ENCODE data around the gene EIF4EBP2. TPM values are rescaled to one million over a fixed set of nuclear protein-coding genes. Genes with fewer than 3 reads are reported as not detected.

EIF4EBP2 gene
- total and polyA plus RNA-seq, 4 donors, result 25.7 to 70.0 (median 33.0) TPM

GRCh38 chr10:70459774-70460490, 56.0 kb downstream of the EIF4EBP2 start:
- TF ChIP-seq HNF4G (IDR thresholded peaks at IDR 0.05), result no peak
- TF ChIP-seq EGR1 (IDR thresholded peaks at IDR 0.05; ENCODE audit: low read depth in 2 of 2), result no peak
- TF ChIP-seq FOXA1 (IDR thresholded peaks at IDR 0.05), result no peak
- no peak for TF ChIP-seq GABPA (IDR thresholded peaks at IDR 0.05 in 1 of 2, conservative IDR thresholded peaks at IDR 0.05 in 1 of 2)
- no peak for TF ChIP-seq SP1 (IDR thresholded peaks at IDR 0.05)
- no peak for TF ChIP-seq RXRA (IDR thresholded peaks at IDR 0.05)
- TF ChIP-seq TAF1 (conservative IDR thresholded peaks at IDR 0.05), result no peak
- no peak for TF ChIP-seq RAD21 (IDR thresholded peaks at IDR 0.05)
- no peak for TF ChIP-seq FOXA2 (IDR thresholded peaks at IDR 0.05)
- no peak for TF ChIP-seq HNF4A (conservative IDR thresholded peaks at IDR 0.05)
- TF ChIP-seq ATF3 (IDR thresholded peaks at IDR 0.05), result no peak
- no peak for TF ChIP-seq MAX (IDR thresholded peaks at IDR 0.05)
- Histone ChIP-seq H3K9ac (ENCODE audit: low read depth in 1 of 2, low read length in 2 of 2) (no peak overlapping the region), H3K9me3 (ENCODE audit: control insufficient read depth in 4 of 4, low read length in 3 of 4) (no peaks in the 10 kb centered on the region), H3K4me1 (ENCODE audit: control insufficient read depth in 4 of 4, insufficient read depth in 4 of 4, low read length in 3 of 4) (peaks cover 5 to 8% (median 7%) of the 10 kb centered on the region in 4 donors), H3K4me3 (ENCODE audit: low read depth in 1 of 3, low read length in 3 of 3) (no peak overlapping the region), H3K27ac (ENCODE audit: low read depth in 1 of 2, low read length in 2 of 2) (no peak overlapping the region), H3K27me3 (ENCODE audit: control insufficient read depth in 4 of 4, insufficient read depth in 4 of 4, low read length in 3 of 4) (peaks cover 0 to 5% (median under 1%) of the 10 kb centered on the region in 4 donors), H3K36me3 (ENCODE audit: control insufficient read depth in 4 of 4, insufficient read depth in 3 of 4, low read depth in 1 of 4, low read length in 3 of 4) (no peaks in the 10 kb centered on the region)
- 77% methylated on average over 29 of the region's 29 CpGs for WGBS
- no peak for DNase-seq (ENCODE audit: low spot score)

- H3K27ac ChIP-seq (ENCODE audit: low read depth in 1 of 2, low read length in 2 of 2), result no peak overlapping the region
- no peaks in the 10 kb centered on the region for H3K9me3 ChIP-seq (ENCODE audit: control insufficient read depth in 4 of 4, low read length in 3 of 4)
- peak; percentile 78 for TF ChIP-seq CTCF (IDR thresholded peaks at IDR 0.05; ENCODE audit: low read depth, low read length, missing input control)
- TF ChIP-seq HNF4G (IDR thresholded peaks at IDR 0.05), result no peak
- peak; percentile 84 to 92 for TF ChIP-seq RAD21 (IDR thresholded peaks at IDR 0.05)
- H3K4me1 ChIP-seq (ENCODE audit: control insufficient read depth in 4 of 4, insufficient read depth in 4 of 4, low read length in 3 of 4), result peaks cover 5 to 8% (median 7%) of the 10 kb centered on the region in 4 donors
- no peak overlapping the region for H3K4me3 ChIP-seq (ENCODE audit: low read depth in 1 of 3, low read length in 3 of 3)
- no peaks in the 10 kb centered on the region for H3K36me3 ChIP-seq (ENCODE audit: control insufficient read depth in 4 of 4, insufficient read depth in 3 of 4, low read depth in 1 of 4, low read length in 3 of 4)
- H3K27me3 ChIP-seq (ENCODE audit: control insufficient read depth in 4 of 4, insufficient read depth in 4 of 4, low read length in 3 of 4), result peaks cover 0 to 4% (median under 1%) of the 10 kb centered on the region in 4 donors
- H3K9ac ChIP-seq (ENCODE audit: low read depth in 1 of 2, low read length in 2 of 2), result no peak overlapping the region
- no peak for DNase-seq (ENCODE audit: low spot score)
- 47% methylated on average over 13 of the region's 13 CpGs for WGBS
These were observed 57.7 kb downstream of the EIF4EBP2 start for GRCh38 chr10:70461397-70462348.
